SJSA1 (cell line): ENCODE results near the gene FAM184B. TPM values are rescaled to one million over a fixed set of nuclear protein-coding genes. Genes with fewer than 3 reads are reported as not detected.
"Not testable (repeated sequence)": the region's sequence is repeated elsewhere in the genome, so short reads cannot be mapped to it uniquely, and the experiment has no call there.

Experiments used
- DNase-seq, 2 experiments: peaks; one replicate each; pipeline ENCODE4 v3.0.0-alpha.2; 2015 to 2020; ENCODE audit warnings: low spot score in 2 of 2, low read depth in 1 of 2
- H3K27ac ChIP-seq: fragments of 250-450 bp; sonication (Bioruptor Pico); 2 replicates; pipeline ENCODE4 v1.5.1; 2020; ENCODE audit warnings: mild to moderate bottlenecking, moderate library complexity
- H3K27me3 ChIP-seq: fragments of 250-450 bp; sonication (Bioruptor Pico); replicated peaks from 2 replicates; pipeline ENCODE4 v1.5.1; 2020; ENCODE audit warnings: mild to moderate bottlenecking, moderate library complexity
- H3K36me3 ChIP-seq: fragments of 250-450 bp; sonication (Bioruptor Pico); 2 replicates; pipeline ENCODE4 v1.5.1; 2020; ENCODE audit warnings: mild to moderate bottlenecking
- H3K4me1 ChIP-seq: fragments of 250-450 bp; sonication (Bioruptor Pico); replicated peaks from 2 replicates; pipeline ENCODE4 v1.6.1; 2021; ENCODE audit warnings: mild to moderate bottlenecking
- H3K4me3 ChIP-seq: fragments of 250-450 bp; sonication (Bioruptor Pico); 2 replicates; pipeline ENCODE4 v1.5.1; 2020; ENCODE audit warnings: mild to moderate bottlenecking
- H3K9me3 ChIP-seq: fragments of 250-450 bp; sonication (Bioruptor Pico); replicated peaks from 2 replicates; pipeline ENCODE4 v1.5.1; 2020; ENCODE audit warnings: mild to moderate bottlenecking
- total RNA-seq: library from RNA; depleted of rRNA; stranded (reverse); fragments of >200 nt; shearing (Covaris generic); gene quantifications from 2 replicates; pipeline ENCODE4 v1.2.3, GENCODE V29; 2014

Gene FAM184B
- total RNA-seq, 1 experiment from 2014 or later, result not detected

DNA sequence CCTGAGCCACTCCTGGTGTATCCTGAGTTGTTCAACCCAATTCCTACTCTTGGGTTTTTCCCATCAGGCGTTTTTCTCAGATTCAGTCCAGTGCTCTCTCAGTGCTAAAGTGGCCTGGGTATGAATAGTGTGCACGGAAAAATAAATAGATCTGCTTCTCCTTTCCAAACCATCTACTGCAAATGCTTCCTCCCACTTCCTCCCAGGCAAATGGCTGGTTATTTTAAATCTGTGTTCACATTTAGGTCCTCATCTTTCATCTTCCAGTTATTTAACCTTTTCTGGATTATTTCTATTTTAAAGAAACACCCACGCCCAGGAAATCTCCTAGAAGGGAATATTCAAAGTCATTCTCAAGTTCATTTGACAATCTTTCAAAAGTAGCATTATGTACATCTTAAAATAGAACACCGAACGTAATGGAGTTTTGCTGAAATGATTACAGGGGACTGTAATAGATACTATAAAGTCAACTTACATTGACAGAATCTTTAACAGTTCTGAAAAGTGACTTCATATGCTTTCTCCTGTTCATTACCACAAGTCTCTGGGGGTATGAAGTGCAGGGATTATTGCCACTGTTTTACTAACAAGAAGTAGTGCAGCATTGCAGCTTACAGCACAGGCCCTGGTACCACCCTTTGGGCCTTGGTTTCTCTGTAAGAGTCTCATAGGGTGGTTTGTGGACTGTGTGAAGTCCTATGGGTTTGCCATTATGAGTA lies 100.7 kb downstream of the FAM184B start:
- no peaks in the 10 kb centered on the region for H3K9me3 ChIP-seq
- H3K36me3 ChIP-seq, result no peaks in the 10 kb centered on the region
- no peak overlapping the region for H3K27ac ChIP-seq
- DNase-seq, result no peak
- H3K27me3 ChIP-seq, result no peaks in the 10 kb centered on the region
- no peaks in the 10 kb centered on the region for H3K4me1 ChIP-seq
- H3K4me3 ChIP-seq, result no peak overlapping the region

DNA sequence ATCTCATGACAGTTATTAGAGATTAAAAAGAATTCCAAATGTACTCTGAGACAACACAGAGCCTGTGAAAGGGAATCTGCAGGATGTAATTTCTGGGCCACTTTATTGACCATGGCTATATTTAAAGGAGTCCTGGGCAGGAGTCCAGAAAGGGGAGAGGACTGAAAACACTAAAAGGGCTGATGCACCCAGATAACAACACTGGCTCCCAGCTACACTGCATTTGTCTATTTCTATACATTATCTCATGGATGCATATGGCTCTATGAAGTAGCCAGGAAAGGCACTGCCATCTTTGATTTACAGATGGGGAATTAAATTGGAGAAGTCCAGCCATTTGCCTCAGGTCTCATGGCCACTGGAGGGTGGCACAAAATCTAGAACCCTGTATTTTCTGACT lies 111.0 kb downstream of the FAM184B start:
- no peaks in the 10 kb centered on the region for H3K9me3 ChIP-seq
- no peak overlapping the region for H3K27ac ChIP-seq
- no peak for DNase-seq
- no peaks in the 10 kb centered on the region for H3K36me3 ChIP-seq
- H3K4me1 ChIP-seq, result no peaks in the 10 kb centered on the region
- no peak overlapping the region for H3K4me3 ChIP-seq
- no peaks in the 10 kb centered on the region for H3K27me3 ChIP-seq

DNA sequence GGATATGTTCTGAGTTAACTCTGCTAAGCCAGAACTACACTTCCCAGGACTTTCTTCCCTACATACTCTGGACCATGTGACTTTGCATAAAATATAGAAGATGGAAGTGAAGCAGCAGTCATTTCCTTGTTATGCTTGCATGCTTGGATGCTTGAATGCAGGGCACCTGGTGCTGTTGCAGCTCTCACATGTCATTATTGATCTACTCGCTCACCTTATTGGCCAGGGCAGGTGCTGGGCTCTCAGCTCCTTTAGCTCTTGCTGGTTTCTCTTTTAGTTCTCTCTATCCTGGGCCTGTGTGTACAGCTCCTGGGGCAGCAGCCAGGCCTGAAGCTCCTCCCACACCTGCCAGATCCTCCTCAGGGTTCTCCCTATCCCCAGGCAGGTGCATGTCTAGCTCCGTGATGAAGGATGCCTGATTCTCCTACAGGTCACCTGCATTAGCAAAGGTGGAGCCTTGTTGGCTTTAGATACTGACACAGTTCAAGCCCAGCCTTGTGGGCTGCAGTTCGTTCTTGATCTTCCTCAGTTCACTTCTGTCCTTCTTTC lies 113.7 kb downstream of the FAM184B start:
- no peak overlapping the region for H3K4me3 ChIP-seq
- no peaks in the 10 kb centered on the region for H3K4me1 ChIP-seq
- no peaks in the 10 kb centered on the region for H3K9me3 ChIP-seq
- no peak for DNase-seq
- H3K27ac ChIP-seq, result no peak overlapping the region
- H3K27me3 ChIP-seq, result no peaks in the 10 kb centered on the region
- H3K36me3 ChIP-seq, result no peaks in the 10 kb centered on the region

DNA sequence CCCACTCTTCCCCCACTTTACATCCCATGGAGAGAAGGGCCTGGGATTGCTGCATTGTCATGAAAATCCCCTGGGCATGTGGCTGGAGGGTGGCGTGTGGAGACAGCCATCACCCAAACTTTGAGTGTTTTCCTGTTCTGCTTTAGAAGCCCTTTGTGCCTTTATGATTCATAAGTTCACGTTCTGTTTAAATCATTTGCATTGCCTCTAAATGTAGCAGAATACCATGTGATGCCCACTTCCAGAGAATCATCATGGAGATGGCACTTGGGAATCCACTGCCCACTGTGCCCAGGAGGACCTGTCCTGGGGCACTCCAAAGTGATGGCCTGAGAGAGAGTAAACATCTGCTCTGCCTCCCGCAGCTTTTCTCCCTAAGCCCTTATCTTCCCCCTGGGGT lies 114.2 kb downstream of the FAM184B start:
- Histone ChIP-seq H3K36me3 (no peaks in the 10 kb centered on the region), H3K9me3 (no peaks in the 10 kb centered on the region), H3K27me3 (no peaks in the 10 kb centered on the region), H3K4me1 (no peaks in the 10 kb centered on the region), H3K27ac (no peak overlapping the region), H3K4me3 (no peak overlapping the region)
- no peak for DNase-seq

DNA sequence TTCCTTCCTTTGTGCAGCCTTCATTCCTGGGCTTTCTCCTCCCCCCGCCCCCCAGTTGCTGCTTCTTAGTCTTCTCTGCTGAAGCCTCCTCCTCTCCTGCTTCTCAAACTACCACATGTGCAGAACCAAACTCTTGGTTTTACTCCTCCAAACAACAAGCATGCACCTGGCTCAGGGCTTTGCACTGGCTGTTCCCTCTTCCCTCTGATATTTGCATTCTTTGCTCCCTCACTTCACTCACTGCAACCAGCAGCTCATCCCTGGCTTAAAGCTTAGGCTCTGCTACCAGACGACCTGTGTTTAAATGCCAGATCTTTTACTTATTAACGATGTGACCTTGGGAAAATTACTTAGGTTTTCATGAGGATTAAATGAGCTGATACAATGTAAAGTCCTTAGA lies 115.6 kb downstream of the FAM184B start:
- DNase-seq, result no peak
- H3K4me3 ChIP-seq, result no peak overlapping the region
- H3K27ac ChIP-seq, result no peak overlapping the region
- H3K4me1 ChIP-seq, result no peaks in the 10 kb centered on the region
- H3K9me3 ChIP-seq, result no peaks in the 10 kb centered on the region
- no peaks in the 10 kb centered on the region for H3K27me3 ChIP-seq
- no peaks in the 10 kb centered on the region for H3K36me3 ChIP-seq

DNA sequence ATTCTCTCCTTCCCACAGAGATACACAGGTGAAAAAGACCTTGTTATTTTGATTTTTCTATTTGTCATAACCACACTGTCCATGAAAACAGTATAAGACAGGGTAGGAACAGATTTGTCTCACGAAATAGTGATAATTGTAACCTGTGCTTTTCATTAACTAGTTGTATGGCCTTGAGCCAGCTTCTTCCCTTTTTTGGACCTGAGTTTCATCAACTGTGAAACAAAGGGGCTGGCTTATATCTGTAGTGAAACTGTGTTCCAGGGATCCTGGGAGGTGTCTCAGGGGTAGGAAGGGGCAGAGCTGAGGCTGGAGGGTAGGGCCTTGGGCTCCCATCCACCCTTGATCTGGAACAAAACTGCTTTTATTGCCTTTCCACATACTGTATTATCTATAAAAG lies 116.1 kb downstream of the FAM184B start:
- no peaks in the 10 kb centered on the region for H3K36me3 ChIP-seq
- no peaks in the 10 kb centered on the region for H3K27me3 ChIP-seq
- no peak for DNase-seq
- no peak overlapping the region for H3K4me3 ChIP-seq
- no peaks in the 10 kb centered on the region for H3K9me3 ChIP-seq
- no peaks in the 10 kb centered on the region for H3K4me1 ChIP-seq
- H3K27ac ChIP-seq, result no peak overlapping the region

DNA sequence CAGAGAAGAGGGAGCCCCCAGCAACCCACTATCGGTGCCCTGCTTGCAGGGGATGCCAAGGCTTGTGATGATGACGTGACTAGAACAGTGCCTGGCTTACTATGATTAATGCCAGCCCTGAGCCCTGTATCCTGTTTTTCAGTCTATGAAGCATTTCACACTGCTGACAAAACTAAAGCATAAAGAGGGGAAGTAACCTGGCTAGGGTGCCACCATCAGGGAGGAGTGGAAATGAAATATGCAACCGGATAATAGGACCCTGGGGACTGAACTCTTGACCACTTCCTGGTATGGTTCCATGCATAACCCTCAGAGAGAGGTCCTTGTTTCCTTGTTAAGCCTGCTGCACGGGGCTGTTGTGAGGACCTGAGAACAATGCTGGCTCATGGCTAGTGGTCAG lies 116.7 kb downstream of the FAM184B start:
- Histone ChIP-seq H3K4me3 (no peak overlapping the region), H3K27ac (no peak overlapping the region), H3K27me3 (no peaks in the 10 kb centered on the region), H3K4me1 (no peaks in the 10 kb centered on the region), H3K9me3 (no peaks in the 10 kb centered on the region), H3K36me3 (no peaks in the 10 kb centered on the region)
- DNase-seq, result no peak

DNA sequence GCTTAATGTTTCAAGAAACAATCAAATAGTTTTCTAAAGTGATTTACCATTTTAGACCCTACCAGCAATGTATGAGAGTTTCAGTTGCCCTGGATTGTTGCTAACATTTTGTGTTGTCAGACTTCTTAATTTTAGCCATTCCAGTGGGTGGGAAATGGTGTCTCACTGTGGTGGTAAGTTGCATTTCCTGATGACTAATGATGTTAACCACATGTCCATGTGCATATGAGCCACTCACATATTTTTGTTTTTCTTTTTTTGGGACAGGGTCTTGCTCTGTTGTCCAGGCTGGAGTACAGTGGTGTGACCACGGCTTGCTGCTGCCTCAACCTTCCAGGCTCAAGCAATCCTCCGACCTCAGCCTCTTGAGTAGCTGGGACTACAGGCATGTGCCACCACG lies 118.7 kb downstream of the FAM184B start:
- no peak overlapping the region for H3K27ac ChIP-seq
- DNase-seq, result no peak
- H3K27me3 ChIP-seq, result no peaks in the 10 kb centered on the region
- H3K36me3 ChIP-seq, result no peaks in the 10 kb centered on the region
- no peaks in the 10 kb centered on the region for H3K4me1 ChIP-seq
- no peaks in the 10 kb centered on the region for H3K9me3 ChIP-seq
- H3K4me3 ChIP-seq, result no peak overlapping the region

DNA sequence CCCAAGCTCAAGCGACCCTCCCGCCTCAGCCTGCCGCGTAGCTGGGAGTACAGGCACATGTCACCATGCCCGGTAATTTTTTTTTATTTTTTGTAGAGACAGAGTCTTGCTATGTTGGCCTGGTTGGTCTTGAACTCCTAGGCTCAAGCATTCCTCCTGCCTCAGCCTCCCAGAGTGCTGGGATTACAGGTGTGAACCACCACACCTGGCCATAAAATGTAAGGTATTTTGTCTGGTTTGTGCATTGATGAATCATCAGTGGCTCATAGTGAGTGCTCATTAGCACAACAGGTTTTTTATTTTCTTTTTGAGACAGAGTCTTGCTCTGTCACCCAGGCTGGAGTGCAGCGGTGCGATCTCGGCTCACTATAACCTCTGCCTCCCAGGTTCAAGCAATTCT lies 122.2 kb downstream of the FAM184B start:
- H3K27ac ChIP-seq, H3K27me3 ChIP-seq, H3K4me1 ChIP-seq, H3K4me3 ChIP-seq, H3K9me3 ChIP-seq, DNase-seq, H3K36me3 ChIP-seq: not testable (repeated sequence)

DNA sequence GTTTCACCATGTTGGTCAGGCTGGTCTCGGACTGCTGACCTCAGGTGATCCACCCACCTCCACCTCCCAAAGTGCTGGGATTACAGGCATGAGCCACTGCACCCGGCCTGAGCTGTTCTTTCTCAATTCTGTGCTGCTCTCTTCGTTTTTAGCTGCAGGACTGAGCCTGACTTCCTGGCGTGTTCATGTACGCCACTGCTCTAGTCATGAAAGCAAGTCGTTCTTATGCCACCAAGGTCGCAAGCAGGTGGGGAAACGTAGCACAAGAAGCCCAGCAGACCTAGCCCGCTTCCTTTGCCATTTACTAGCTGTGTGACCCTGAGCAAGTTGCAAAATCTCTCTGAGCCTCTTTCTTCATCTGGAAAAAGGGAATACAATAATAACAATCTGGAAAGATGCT lies 123.6 kb downstream of the FAM184B start:
- Histone ChIP-seq H3K4me1 (no peaks in the 10 kb centered on the region), H3K27ac (no peak overlapping the region), H3K36me3 (no peaks in the 10 kb centered on the region), H3K9me3 (no peaks in the 10 kb centered on the region), H3K27me3 (no peaks in the 10 kb centered on the region), H3K4me3 (no peak overlapping the region)
- no peak for DNase-seq

DNA sequence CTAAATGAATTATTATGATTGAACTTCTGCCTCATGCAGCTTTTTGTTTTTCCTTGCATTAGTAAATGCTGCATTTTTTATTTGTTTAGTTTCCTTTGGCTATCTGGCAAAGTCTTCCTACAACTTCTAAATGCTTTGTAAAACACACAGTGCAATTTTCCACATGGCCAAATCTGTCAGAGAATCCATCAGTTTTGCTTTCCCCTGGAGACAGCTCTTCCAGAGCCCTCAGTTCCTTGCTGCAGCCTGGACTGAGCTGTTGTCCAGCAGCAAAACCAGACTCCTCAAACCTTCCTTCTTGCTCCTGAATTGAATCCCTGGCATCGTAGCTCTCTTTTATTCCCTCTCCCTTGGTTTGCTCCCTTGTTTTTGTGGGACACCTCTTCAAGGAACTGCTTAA lies 124.3 kb downstream of the FAM184B start:
- no peak for DNase-seq
- Histone ChIP-seq H3K4me1 (no peaks in the 10 kb centered on the region), H3K36me3 (no peaks in the 10 kb centered on the region), H3K27ac (no peak overlapping the region), H3K4me3 (no peak overlapping the region), H3K9me3 (no peaks in the 10 kb centered on the region), H3K27me3 (no peaks in the 10 kb centered on the region)

DNA sequence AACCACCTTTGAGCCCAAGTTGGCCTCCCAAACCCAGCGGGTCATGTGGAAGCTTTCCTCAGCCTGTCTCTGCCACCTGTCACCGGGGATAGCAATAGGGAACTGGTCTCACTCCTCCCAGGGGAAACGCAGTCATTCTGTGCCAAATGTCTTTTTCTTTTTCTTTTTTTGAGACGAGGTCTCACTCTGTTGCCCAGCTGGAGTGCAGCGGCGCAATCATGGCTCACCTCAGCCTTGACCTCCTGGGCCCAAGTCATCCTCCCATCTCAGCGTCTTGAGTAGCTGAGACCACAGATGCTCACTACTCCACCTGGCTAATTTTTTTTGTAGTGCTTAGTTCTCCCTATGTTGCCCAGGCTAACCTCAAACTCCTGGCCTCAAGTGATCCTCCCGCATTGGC lies 126.7 kb downstream of the FAM184B start:
- no peaks in the 10 kb centered on the region for H3K4me1 ChIP-seq
- DNase-seq, result no peak
- H3K4me3 ChIP-seq, result no peak overlapping the region
- no peaks in the 10 kb centered on the region for H3K36me3 ChIP-seq
- H3K9me3 ChIP-seq, result no peaks in the 10 kb centered on the region
- H3K27ac ChIP-seq, result no peak overlapping the region
- no peaks in the 10 kb centered on the region for H3K27me3 ChIP-seq

DNA sequence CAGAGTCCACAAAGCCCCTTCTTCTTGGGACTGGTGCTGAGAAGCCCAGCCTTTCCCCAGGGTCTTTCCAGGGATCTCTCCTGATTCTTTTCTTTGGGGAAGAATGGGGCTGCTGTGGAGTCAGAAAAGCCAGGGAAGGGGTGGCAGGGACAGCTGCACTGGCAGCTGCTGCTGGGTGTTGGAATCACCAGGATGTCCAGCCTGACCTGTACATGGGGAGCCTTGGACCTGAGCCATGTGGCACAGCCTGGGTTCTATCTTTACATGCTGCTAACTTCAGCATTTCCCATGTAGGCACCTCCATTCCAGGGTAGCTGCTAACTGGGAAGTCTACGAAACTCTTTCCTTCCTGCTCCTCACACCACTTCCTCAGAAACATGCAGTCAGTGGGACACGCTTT lies 131.0 kb downstream of the FAM184B start:
- Histone ChIP-seq H3K27me3 (no peaks in the 10 kb centered on the region), H3K4me3 (no peak overlapping the region), H3K4me1 (no peaks in the 10 kb centered on the region), H3K36me3 (no peaks in the 10 kb centered on the region), H3K9me3 (no peaks in the 10 kb centered on the region), H3K27ac (no peak overlapping the region)
- DNase-seq, result no peak

DNA sequence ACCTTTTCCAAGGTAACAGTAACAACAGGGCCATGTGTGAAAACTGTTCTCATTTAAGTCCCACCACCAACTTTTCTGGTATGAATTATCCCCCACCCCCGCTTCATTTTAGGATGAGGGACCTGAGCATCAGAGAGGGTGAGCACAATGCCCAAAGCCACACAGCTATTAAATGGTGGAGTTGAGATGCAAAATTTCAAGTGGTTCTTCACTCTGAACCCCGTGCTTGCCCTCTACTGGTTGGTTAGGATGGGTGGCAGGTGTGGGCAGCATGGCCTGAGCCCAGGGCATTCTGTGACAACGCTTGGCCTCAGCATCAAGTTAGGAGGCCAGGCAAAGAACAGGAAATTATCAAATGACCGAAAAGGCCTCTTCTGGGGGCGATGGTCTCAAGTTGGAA lies 133.5 kb downstream of the FAM184B start:
- DNase-seq, result no peak
- Histone ChIP-seq H3K36me3 (no peaks in the 10 kb centered on the region), H3K4me1 (no peaks in the 10 kb centered on the region), H3K27me3 (no peaks in the 10 kb centered on the region), H3K27ac (no peak overlapping the region), H3K9me3 (no peaks in the 10 kb centered on the region), H3K4me3 (no peak overlapping the region)
